Osteoblast (primary cell): ENCODE results near the gene KRT81. TPM values are rescaled to one million over a fixed set of nuclear protein-coding genes. Genes with fewer than 3 reads are reported as not detected.

Experiments used
- DNase-seq: peaks from one replicate; pipeline ENCODE4 v3.0.0; 2011; ENCODE audit warnings: low spot score, mixed read lengths; ENCODE audit not compliant: insufficient read length; ENCODE audit errors: missing footprints
- H2AFZ ChIP-seq: 2 replicates; pipeline ENCODE4 v1.6.0; 2011; ENCODE audit warnings: mild to moderate bottlenecking, low read length
- H3K27ac ChIP-seq: 2 replicates; pipeline ENCODE4 v1.5.1; 2011; ENCODE audit warnings: mild to moderate bottlenecking, low read depth, low read length, moderate library complexity
- H3K27me3 ChIP-seq: 2 replicates; pipeline ENCODE4 v1.6.0; 2012; ENCODE audit warnings: mild to moderate bottlenecking, control low read depth, inconsistent platforms, low read length, moderate library complexity; ENCODE audit not compliant: insufficient read depth
- H3K36me3 ChIP-seq: 2 replicates; pipeline ENCODE4 v1.5.1; 2011; ENCODE audit warnings: mild to moderate bottlenecking, low read length, control low read depth, moderate library complexity; ENCODE audit not compliant: insufficient read depth
- H3K4me1 ChIP-seq: 2 replicates; pipeline ENCODE4 v1.5.1; 2011; ENCODE audit warnings: mild to moderate bottlenecking, low read length, control low read depth, moderate library complexity; ENCODE audit not compliant: insufficient read depth
- H3K4me2 ChIP-seq: 2 replicates; pipeline ENCODE4 v1.6.0; 2011; ENCODE audit warnings: mild to moderate bottlenecking, low read length; ENCODE audit not compliant: insufficient read depth
- H3K4me3 ChIP-seq: fragments of 200-600 bp; sonication (generic); 3 replicates; pipeline ENCODE4 v1.5.1; 2012; ENCODE audit warnings: mild to moderate bottlenecking, low read length, inconsistent platforms; ENCODE audit not compliant: insufficient read depth
- H3K79me2 ChIP-seq: 2 replicates; pipeline ENCODE4 v1.6.0; 2012; ENCODE audit warnings: mild to moderate bottlenecking, low read length, control low read depth, inconsistent platforms; ENCODE audit not compliant: insufficient read depth
- H3K9me3 ChIP-seq: 2 replicates; pipeline ENCODE4 v1.5.1; 2011; ENCODE audit warnings: low read depth, low read length, control low read depth
- H4K20me1 ChIP-seq: 2 replicates; pipeline ENCODE4 v1.6.0; 2012; ENCODE audit warnings: mild to moderate bottlenecking, low read length, control low read depth; ENCODE audit not compliant: insufficient read depth
- total RNA-seq: library from RNA; depleted of rRNA; stranded (reverse); fragments of >200 nt; gene quantifications from 2 replicates; pipeline ENCODE4 v1.2.3, GENCODE V29; 2012
- TF ChIP-seq, protein P1 (sequence below): IDR thresholded peaks from 2 replicates; pipeline ENCODE4 v1.5.1; 2011; ENCODE audit warnings: mild to moderate bottlenecking, low read depth, low read length, moderate library complexity; ENCODE audit errors: extremely low read depth

KRT81 gene
- total RNA-seq, 1 donor, result not detected

DNA sequence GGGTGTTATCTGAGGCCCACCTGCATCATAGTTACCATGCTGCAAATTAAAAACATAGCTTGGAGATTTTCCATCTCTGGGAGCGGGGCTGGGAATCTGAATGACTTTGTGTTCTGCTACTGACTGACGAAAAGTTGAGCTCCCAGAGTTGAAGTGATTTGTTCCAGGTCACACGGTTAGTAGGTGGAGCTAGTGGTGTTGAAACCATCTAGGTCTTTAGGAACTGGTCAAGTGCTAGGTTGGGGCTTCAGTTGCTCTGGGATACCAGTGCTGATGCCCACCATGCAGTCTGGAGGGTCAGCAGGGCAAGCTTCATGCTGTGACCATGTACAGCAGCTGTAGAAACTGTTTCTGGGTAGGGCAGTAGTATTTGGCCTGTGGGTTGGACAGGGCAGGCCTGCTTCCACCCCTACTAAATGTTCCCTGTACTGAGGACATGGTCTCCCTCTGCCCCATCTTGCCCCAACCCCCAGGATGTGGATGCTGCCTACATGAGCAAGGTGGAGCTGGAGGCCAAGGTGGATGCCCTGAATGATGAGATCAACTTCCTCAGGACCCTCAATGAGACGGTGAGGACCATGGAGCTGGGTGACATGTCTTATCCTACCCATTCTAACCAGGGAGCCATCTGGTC is 53.0 kb downstream of the KRT81 start:
- H2AFZ ChIP-seq, result no peak overlapping the region
- H4K20me1 ChIP-seq, result no peaks in the 10 kb centered on the region
- no peaks in the 10 kb centered on the region for H3K27me3 ChIP-seq
- TF ChIP-seq, protein P1, sequence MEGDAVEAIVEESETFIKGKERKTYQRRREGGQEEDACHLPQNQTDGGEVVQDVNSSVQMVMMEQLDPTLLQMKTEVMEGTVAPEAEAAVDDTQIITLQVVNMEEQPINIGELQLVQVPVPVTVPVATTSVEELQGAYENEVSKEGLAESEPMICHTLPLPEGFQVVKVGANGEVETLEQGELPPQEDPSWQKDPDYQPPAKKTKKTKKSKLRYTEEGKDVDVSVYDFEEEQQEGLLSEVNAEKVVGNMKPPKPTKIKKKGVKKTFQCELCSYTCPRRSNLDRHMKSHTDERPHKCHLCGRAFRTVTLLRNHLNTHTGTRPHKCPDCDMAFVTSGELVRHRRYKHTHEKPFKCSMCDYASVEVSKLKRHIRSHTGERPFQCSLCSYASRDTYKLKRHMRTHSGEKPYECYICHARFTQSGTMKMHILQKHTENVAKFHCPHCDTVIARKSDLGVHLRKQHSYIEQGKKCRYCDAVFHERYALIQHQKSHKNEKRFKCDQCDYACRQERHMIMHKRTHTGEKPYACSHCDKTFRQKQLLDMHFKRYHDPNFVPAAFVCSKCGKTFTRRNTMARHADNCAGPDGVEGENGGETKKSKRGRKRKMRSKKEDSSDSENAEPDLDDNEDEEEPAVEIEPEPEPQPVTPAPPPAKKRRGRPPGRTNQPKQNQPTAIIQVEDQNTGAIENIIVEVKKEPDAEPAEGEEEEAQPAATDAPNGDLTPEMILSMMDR, result no peak
- H3K4me2 ChIP-seq, result peak overlapping the region; percentile 1
- no peak for DNase-seq
- peaks cover 43% of the 10 kb centered on the region for H3K4me1 ChIP-seq
- no peaks in the 10 kb centered on the region for H3K79me2 ChIP-seq
- H3K27ac ChIP-seq, result peak overlapping the region; percentile 63
- H3K9me3 ChIP-seq, result no peaks in the 10 kb centered on the region
- no peak overlapping the region for H3K4me3 ChIP-seq
- no peaks in the 10 kb centered on the region for H3K36me3 ChIP-seq

- TF ChIP-seq, protein P1, result no peak
- H2AFZ ChIP-seq, result no peak overlapping the region
- peak; percentile 45 for DNase-seq
- H3K4me3 ChIP-seq, result no peak overlapping the region
- H3K27ac ChIP-seq, result no peak overlapping the region
- no peak overlapping the region for H3K4me2 ChIP-seq
- no peaks in the 10 kb centered on the region for H4K20me1 ChIP-seq
- no peaks in the 10 kb centered on the region for H3K9me3 ChIP-seq
- H3K27me3 ChIP-seq, result no peaks in the 10 kb centered on the region
- H3K36me3 ChIP-seq, result no peaks in the 10 kb centered on the region
- peaks cover 41% of the 10 kb centered on the region for H3K4me1 ChIP-seq
- no peaks in the 10 kb centered on the region for H3K79me2 ChIP-seq
These were observed 54.8 kb downstream of the KRT81 start for GRCh38 chr12:52236386-52237050.

Other genes with a start within 250 kb of the KRT81 start
- 3.3 and 3.5 TPM in 2 replicates for gene NR4A1, start 240.1 kb downstream of the KRT81 start, total RNA-seq
- gene ATG101, start 221.6 kb downstream of the KRT81 start, total RNA-seq, result 49.5 and 64.4 TPM in 2 replicates
- under 0.01 TPM in 1 of 2 replicates, not detected in the other for gene SMIM41, start 211.8 kb downstream of the KRT81 start, total RNA-seq
- 0.59 and 0.72 TPM in 2 replicates for gene KRT80, start 99.5 kb downstream of the KRT81 start, total RNA-seq
- 20.9 and 27.9 TPM in 2 replicates for gene KRT7, start 58.3 kb downstream of the KRT81 start, total RNA-seq
- gene KRT86, start 16.9 kb downstream of the KRT81 start, total RNA-seq, result under 0.01 and 0.36 TPM in 2 replicates
- not detected in 2 replicates for gene KRT83, start 29.9 kb upstream of the KRT81 start, total RNA-seq
- gene KRT85, start 75.9 kb upstream of the KRT81 start, total RNA-seq, result not detected in 2 replicates
- gene KRT84, start 94.1 kb upstream of the KRT81 start, total RNA-seq, result not detected in 2 replicates
- not detected in 2 replicates for gene KRT82, start 114.8 kb upstream of the KRT81 start, total RNA-seq
- under 0.01 TPM in 1 of 2 replicates, not detected in the other for gene KRT75, start 142.8 kb upstream of the KRT81 start, total RNA-seq
- gene KRT6B, start 160.6 kb upstream of the KRT81 start, total RNA-seq, result not detected in 2 replicates
- gene KRT6C, start 182.3 kb upstream of the KRT81 start, total RNA-seq, result not detected in 2 replicates
- under 0.01 and 0.72 TPM in 2 replicates for gene KRT6A, start 201.7 kb upstream of the KRT81 start, total RNA-seq
- gene KRT5, start 228.9 kb upstream of the KRT81 start, total RNA-seq, result 0.36 TPM in 1 of 2 replicates, not detected in the other